LNCAP (cell line): Measurements from ENCODE around the gene CAPN9.
A peak's percentile ranks its signal among the peaks of the same experiment; 100 is the strongest.

Source experiments
- TF ChIP-seq, protein P1 (sequence below): fragments of 450-650 bp; IDR thresholded peaks from 2 replicates; pipeline ENCODE4 v1.5.1; 2017; ENCODE audit warnings: mild to moderate bottlenecking

The CAPN9 gene

DNA sequence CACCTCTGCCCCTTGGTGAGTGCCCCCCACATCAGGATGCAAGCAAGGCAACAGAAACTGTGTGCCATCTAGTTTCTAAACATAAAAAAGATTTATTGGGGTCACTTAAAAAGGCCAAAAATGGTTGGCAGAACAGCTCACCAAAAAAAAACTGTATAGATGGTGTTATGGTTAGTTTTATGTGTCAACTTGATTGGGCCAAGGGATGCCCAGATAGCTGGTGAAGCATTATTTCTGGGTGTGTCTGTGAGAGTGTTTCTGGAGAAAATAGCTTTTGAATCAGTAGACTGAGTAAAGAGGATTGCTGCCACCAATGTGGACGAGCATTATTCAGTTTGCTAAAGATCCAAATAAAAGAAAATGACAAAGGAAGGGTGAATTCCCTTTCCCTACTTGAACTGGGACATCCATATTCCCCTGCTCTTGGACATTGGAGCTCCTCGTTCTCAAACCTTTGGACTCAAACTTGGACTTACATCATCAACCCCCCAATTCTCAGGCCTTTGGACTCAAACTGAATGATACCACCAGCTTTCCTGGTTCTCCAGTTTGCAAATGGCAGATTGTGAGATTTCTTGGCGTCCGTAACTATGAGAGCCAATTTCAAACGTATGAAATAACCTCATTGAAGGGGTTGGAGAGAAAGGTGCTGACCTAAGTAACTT lies 16.9 kb downstream of the CAPN9 start:
- TF ChIP-seq, protein P1, sequence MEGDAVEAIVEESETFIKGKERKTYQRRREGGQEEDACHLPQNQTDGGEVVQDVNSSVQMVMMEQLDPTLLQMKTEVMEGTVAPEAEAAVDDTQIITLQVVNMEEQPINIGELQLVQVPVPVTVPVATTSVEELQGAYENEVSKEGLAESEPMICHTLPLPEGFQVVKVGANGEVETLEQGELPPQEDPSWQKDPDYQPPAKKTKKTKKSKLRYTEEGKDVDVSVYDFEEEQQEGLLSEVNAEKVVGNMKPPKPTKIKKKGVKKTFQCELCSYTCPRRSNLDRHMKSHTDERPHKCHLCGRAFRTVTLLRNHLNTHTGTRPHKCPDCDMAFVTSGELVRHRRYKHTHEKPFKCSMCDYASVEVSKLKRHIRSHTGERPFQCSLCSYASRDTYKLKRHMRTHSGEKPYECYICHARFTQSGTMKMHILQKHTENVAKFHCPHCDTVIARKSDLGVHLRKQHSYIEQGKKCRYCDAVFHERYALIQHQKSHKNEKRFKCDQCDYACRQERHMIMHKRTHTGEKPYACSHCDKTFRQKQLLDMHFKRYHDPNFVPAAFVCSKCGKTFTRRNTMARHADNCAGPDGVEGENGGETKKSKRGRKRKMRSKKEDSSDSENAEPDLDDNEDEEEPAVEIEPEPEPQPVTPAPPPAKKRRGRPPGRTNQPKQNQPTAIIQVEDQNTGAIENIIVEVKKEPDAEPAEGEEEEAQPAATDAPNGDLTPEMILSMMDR = no peak

DNA sequence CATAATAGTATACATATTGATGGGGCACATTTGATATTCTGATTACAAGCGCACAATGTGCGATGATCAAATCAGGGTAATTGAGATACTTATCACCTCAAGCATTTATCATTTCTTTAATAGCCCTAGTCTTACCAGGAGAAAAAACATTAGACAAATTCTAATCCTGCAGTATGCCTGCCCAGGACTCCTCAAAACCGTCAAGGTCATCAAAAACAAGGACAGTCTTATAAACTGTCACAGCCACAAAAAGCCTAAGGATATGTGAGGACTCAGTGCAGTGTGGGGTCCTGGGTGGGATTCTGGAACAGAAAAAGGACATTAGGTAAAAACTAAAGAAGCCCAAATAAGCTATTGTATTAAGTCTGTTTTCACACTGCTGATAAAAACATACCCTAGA lies 19.1 kb downstream of the CAPN9 start:
- TF ChIP-seq, protein P1 = no peak

DNA sequence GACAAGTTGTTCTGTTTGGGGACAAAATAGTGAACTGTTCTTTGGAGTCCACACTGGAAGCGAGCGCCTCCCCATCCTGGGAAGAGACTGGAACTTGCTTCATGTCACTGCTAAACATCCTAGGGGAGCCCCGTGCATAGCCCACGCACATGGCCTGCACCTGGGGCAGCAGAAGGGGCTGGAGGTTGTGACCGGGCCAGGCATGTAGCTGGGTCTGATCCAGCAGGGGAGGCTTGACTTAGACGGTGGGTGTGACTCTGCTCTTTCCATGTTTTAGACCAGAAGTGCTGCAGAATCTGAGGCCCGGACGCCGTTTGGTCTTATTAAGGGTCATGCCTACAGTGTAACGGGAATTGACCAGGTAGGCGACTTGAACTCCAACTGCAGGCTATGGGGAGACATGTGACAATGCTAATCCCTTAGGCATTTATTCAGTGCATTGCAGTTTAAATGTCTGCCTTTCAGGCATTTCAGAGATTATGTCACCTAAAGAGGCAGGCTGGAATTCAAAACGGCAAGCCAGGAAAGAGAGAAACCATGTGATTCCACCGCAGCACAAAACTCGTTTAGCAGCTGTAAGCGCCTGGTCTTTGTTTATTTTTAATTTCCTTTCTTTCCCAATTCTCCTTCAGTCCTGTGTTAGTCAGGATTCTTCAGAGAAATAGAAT lies 21.8 kb downstream of the CAPN9 start:
- TF ChIP-seq, protein P1 = no peak

DNA sequence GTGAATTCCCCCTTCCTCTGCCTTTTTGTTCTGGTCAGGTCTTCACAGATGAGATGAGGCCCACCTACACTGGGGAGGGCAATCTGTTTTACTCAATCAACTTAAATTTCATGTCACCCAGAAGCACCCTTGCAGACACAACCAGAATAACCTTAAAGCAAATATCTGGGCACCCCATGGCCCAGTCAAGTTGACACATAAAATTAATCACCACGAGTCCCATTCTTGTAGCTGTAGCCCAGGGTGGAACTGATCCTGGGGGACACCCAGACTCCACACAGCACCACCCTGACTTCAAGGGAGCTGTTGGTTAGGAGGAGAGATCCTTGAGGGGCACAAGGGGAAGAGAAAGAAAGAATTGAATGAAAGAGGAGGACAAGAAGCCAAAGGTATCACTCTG lies 23.1 kb downstream of the CAPN9 start:
- TF ChIP-seq, protein P1 = no peak

DNA sequence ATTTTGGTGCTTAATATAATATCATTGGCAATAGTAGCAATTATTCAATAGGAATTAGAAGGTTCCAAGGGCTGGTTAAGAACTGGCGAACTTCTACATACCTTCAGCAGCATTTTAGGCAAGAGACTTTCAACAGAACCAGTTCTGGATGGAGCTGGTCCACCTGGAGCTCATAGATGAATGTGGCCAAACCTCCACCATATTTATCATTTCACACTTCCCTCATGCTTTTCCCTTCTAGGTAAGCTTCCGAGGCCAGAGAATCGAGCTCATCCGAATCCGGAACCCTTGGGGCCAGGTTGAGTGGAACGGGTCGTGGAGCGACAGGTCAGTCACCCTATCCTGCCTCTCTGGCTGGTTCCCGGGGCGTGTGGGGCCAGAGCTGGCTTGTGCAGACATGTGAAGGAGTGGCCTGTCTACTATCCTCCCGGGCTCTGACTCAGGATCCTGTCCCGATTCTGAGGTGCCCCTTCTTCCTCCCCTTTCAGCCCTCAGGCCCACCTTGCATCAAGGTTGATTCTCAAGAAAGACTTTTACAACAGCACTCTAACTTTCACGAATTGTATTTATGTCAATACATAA lies 24.7 kb downstream of the CAPN9 start:
- TF ChIP-seq, protein P1 = no peak

DNA sequence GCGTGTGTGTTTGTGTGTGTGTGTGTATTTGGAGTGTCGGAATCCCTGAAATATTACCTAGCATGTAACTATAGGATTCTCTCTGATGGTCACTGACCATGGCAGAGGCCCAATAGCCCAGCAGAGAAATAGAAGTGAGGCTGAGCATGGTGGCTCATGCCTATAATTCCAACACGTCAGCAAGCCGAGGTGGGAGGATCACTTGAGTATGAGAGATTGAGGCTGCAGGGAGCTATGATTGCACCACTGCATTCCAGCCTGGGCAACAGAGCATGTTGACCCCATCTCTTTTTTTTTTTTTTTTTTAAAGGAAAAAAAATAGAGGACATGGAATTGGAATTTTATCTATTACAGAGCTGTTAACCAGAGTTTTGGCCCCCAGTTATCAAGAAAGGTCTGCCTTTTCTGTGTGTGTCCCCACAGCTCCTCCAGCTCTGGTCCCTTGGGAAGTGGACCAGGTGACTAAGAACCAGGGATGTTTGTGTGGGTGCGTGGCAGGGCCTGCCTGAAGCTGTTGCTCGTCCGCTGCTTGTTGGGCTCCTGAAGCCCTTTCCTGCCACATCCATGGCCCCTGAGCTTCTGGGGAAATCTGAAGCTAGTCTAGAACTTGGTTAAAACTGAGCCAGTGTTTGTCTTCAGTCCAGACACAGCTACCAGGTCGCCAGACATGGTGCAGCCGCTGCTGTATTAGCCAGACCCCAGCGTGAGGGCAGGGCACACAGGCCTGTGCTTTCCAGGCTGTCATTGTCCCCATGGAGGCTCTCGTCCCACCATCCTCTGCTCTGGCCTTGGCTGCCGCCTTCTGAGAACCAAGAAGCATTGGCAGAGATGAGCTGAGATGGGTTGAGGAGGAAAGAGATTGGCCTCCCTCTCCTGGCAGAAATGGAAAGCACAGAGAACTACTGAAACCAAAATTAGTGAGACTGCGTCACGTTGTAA lies 25.5 kb downstream of the CAPN9 start:
- TF ChIP-seq, protein P1 = peak; percentile 83

DNA sequence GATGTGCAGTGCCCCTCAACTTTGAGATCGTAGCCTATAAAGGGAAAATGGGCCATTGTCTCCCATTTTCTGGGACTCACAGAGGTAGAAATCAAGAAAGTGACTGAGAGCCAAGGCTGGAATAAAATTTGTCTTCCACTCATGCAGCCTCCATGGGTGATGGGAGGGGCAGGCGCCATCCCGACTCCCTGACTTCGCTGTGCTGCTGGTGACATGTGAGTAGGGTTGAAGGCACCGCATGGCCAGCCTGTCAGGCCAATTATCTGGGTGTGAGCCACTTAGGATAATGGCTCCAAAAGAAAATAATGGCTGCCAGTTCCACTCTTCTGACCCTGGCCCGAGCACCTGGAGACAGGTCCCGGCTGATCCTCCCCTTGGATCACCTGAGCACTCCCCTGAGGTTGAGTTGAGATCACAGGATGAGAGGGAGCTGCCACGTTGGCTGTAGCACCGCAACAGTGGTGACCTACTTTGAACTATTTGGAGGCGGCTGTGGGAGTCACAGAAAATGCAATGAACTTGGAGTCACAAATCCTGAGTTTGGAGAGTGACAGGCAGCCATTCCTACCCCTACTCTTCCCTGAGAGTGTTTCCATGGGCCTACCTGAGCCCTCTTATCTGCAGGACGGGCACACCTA lies 26.3 kb downstream of the CAPN9 start:
- TF ChIP-seq, protein P1 = peak; percentile 16; the same call in 1 of the 2 replicates
